Measurements from ENCODE around the gene ZNF598.

Gene ZNF598

GRCh38 chr16:2056681-2057407 lies 47.2 kb upstream of the ZNF598 start:
- Histone ChIP-seq H3K4me2 (no peak overlapping the region), H3K79me2 (ENCODE audit: insufficient read depth, low read depth) (no peaks in the 10 kb centered on the region)

GRCh38 chr16:2056077-2056476 lies 46.5 kb upstream of the ZNF598 start:
- Histone ChIP-seq H3K9ac (no peak overlapping the region), H3K4me3 (IDR thresholded peaks at IDR 0.05; ENCODE audit: insufficient read depth, low read depth, low read length) (no peak overlapping the region), H3K27ac (no peak overlapping the region), H3K4me1 (ENCODE audit: low read depth, poor library complexity, severe bottlenecking) (no peaks in the 10 kb centered on the region), H3K4me2 (no peak overlapping the region), H3K79me2 (ENCODE audit: insufficient read depth, low read depth) (no peaks in the 10 kb centered on the region), H3K36me3 (ENCODE audit: insufficient read depth) (no peaks in the 10 kb centered on the region), H3K27me3 (ENCODE audit: insufficient read depth, low read depth) (no peaks in the 10 kb centered on the region), H4K20me1 (ENCODE audit: insufficient read depth) (no peaks in the 10 kb centered on the region), H2AFZ (ENCODE audit: low read depth) (no peak overlapping the region)
- TF ChIP-seq CTCF (conservative IDR thresholded peaks at IDR 0.05; ENCODE audit: low read depth, low read length), result no peak

More at GRCh38 chr16:2056681-2057407, 47.2 kb upstream of the ZNF598 start:
- Histone ChIP-seq H3K27me3 (ENCODE audit: insufficient read depth, low read depth) (no peaks in the 10 kb centered on the region), H3K9ac (no peak overlapping the region), H3K4me3 (IDR thresholded peaks at IDR 0.05; ENCODE audit: insufficient read depth, low read depth, low read length) (no peak overlapping the region), H2AFZ (ENCODE audit: low read depth) (no peak overlapping the region), H3K27ac (no peak overlapping the region), H4K20me1 (ENCODE audit: insufficient read depth) (no peaks in the 10 kb centered on the region), H3K4me1 (ENCODE audit: low read depth, poor library complexity, severe bottlenecking) (no peaks in the 10 kb centered on the region), H3K36me3 (ENCODE audit: insufficient read depth) (no peaks in the 10 kb centered on the region)
- no peak for TF ChIP-seq CTCF (conservative IDR thresholded peaks at IDR 0.05; ENCODE audit: low read depth, low read length)

DNA sequence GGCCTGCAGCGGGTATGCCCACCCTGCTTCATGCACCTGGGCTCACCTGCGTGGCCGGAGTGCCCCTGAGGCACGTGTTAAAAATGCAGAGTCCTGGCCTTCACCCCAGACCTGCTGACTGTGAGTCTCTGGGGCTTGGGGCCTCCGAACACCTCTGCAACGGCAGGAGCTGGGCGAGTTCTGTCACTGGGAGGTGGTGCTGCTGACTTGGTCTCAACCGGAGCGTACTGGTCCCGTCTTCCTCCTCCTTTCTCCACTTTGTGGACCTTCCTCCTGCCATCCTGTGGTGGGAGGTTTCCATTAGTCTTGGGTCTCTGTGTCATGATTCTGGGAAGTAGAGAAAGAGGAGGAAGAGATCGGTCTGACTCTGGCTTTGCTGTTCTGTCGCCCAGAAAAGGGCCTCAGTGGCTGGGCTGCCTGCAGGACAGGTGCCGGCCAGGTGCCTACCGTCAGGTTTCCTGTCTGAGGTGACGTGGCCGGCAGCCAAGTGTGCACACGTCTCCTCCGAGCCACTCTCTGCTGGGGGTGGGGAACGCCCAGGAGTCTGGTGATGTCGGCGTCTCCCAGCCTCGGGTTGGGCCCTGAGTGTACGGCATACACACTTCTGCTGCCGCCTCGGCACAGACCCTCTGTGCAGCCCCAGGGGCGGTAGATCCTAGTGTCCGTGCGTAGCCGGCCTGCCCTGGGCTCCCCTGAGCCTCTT lies 45.1 kb upstream of the ZNF598 start:
- Histone ChIP-seq H3K27ac (no peak overlapping the region), H3K79me2 (ENCODE audit: insufficient read depth, low read depth) (peaks cover 3% of the 10 kb centered on the region; the same call in 1 of the 2 replicates), H3K4me2 (no peak overlapping the region), H3K36me3 (ENCODE audit: insufficient read depth) (peaks cover 4% of the 10 kb centered on the region; the same call in 1 of the 2 replicates), H3K4me1 (ENCODE audit: low read depth, poor library complexity, severe bottlenecking) (no peaks in the 10 kb centered on the region), H2AFZ (ENCODE audit: low read depth) (no peak overlapping the region), H3K4me3 (IDR thresholded peaks at IDR 0.05; ENCODE audit: insufficient read depth, low read depth, low read length) (no peak overlapping the region), H3K9ac (no peak overlapping the region), H3K27me3 (ENCODE audit: insufficient read depth, low read depth) (no peaks in the 10 kb centered on the region), H4K20me1 (ENCODE audit: insufficient read depth) (no peaks in the 10 kb centered on the region)
- TF ChIP-seq CTCF (conservative IDR thresholded peaks at IDR 0.05; ENCODE audit: low read depth, low read length), result no peak

- no peaks in the 10 kb centered on the region for H3K27me3 ChIP-seq (ENCODE audit: insufficient read depth, low read depth)
- no peak overlapping the region for H3K4me2 ChIP-seq
- H3K9ac ChIP-seq, result no peak overlapping the region
- no peak for TF ChIP-seq CTCF (conservative IDR thresholded peaks at IDR 0.05; ENCODE audit: low read depth, low read length)
- H2AFZ ChIP-seq (ENCODE audit: low read depth), result no peak overlapping the region
- H3K36me3 ChIP-seq (ENCODE audit: insufficient read depth), result peaks cover 4% of the 10 kb centered on the region; the same call in 1 of the 2 replicates
- H3K4me3 ChIP-seq (IDR thresholded peaks at IDR 0.05; ENCODE audit: insufficient read depth, low read depth, low read length), result no peak overlapping the region
- peaks cover 11% of the 10 kb centered on the region; the same call in 1 of the 2 replicates for H3K79me2 ChIP-seq (ENCODE audit: insufficient read depth, low read depth)
- no peak overlapping the region for H3K27ac ChIP-seq
- H4K20me1 ChIP-seq (ENCODE audit: insufficient read depth), result no peaks in the 10 kb centered on the region
- peaks cover 5% of the 10 kb centered on the region for H3K4me1 ChIP-seq (ENCODE audit: low read depth, poor library complexity, severe bottlenecking)
Measured at GRCh38 chr16:2053897-2054296, 44.3 kb upstream of the ZNF598 start.
